PC-3 (cell line): ENCODE measurements around the gene COL6A1. TPM values are rescaled to one million over a fixed set of nuclear protein-coding genes. Genes with fewer than 3 reads are reported as not detected.
A peak's percentile ranks its signal among the peaks of the same experiment; 100 is the strongest.

Experiments
- ATAC-seq: fragments of 200-7000 bp; cut with Tn5 transposase; 2 replicates; pipeline ENCODE4 v1.9.1; 2020; ENCODE audit warnings: mild to moderate bottlenecking, moderate library complexity
- BruUV-seq: library from RNA; stranded (reverse); fragments of 400-500 nt; replicated peaks from 2 replicates; lab custom pipeline; 2021; lab: Mats Ljungman, UMichigan
- CTCF ChIA-PET: fragments of 300-600 bp; sonication (Branson Sonifier 250); formaldehyde crosslinking; loops from one replicate; lab custom pipeline; 2022; ENCODE audit warnings: antibody characterized with exemption; lab: Charles Lee
- POLR2A ChIA-PET: fragments of 300-600 bp; sonication (Branson Sonifier 250); formaldehyde crosslinking; loops from one replicate; lab custom pipeline; 2022; ENCODE audit warnings: antibody characterized with exemption; ENCODE audit not compliant: unreplicated experiment; lab: Charles Lee
- DNase-seq: peaks from one replicate; pipeline ENCODE4 v3.0.0-alpha.2; 2015
- H2AFZ ChIP-seq: fragments of 300-600 bp; sonication (generic); 2 replicates; pipeline ENCODE4 v1.6.0; 2016; ENCODE audit warnings: antibody characterized with exemption, low read length
- H3F3A ChIP-seq: fragments of 300-600 bp; sonication (generic); one replicate; pipeline ENCODE4 v1.6.0; 2017; ENCODE audit warnings: antibody characterized with exemption, low read length, control low read depth, mild to moderate bottlenecking; ENCODE audit not compliant: unreplicated experiment
- H3K27ac ChIP-seq: fragments of 300-600 bp; sonication (generic); 2 replicates; pipeline ENCODE4 v1.5.1; 2016; ENCODE audit warnings: mild to moderate bottlenecking, low read length
- H3K27me3 ChIP-seq: fragments of 300-600 bp; sonication (generic); 2 replicates; pipeline ENCODE4 v1.6.1; 2016; ENCODE audit warnings: low read length, mixed read lengths
- H3K36me3 ChIP-seq: fragments of 300-600 bp; sonication (generic); 2 replicates; pipeline ENCODE4 v1.6.1; 2016; ENCODE audit warnings: low read depth, mixed run types, low read length, mixed read lengths
- H3K4me1 ChIP-seq: fragments of 300-600 bp; sonication (generic); 2 replicates; pipeline ENCODE4 v1.5.1; 2016; ENCODE audit warnings: low read length; ENCODE audit not compliant: insufficient read depth
- H3K4me2 ChIP-seq: fragments of 300-600 bp; sonication (generic); 2 replicates; pipeline ENCODE4 v1.6.0; 2016; ENCODE audit warnings: low read length
- H3K4me3 ChIP-seq: fragments of 300-600 bp; sonication (generic); 2 replicates; pipeline ENCODE4 v1.5.1; 2016; ENCODE audit warnings: mild to moderate bottlenecking, low read length, mixed read lengths
- H3K79me2 ChIP-seq: fragments of 300-600 bp; sonication (generic); 2 replicates; pipeline ENCODE4 v1.6.1; 2017; ENCODE audit warnings: low read length, mixed read lengths
- H3K9ac ChIP-seq: fragments of 300-600 bp; sonication (generic); 2 replicates; pipeline ENCODE4 v1.6.0; 2016; ENCODE audit warnings: mild to moderate bottlenecking, low read length
- H3K9me2 ChIP-seq: fragments of 300-600 bp; sonication (generic); replicated peaks from 2 replicates; pipeline ENCODE4 v1.6.1; 2016; ENCODE audit warnings: mixed run types, low read length, mixed read lengths
- H3K9me3 ChIP-seq: fragments of 300-600 bp; sonication (generic); 2 replicates; pipeline ENCODE4 v1.6.1; 2016; ENCODE audit warnings: low read length, mixed read lengths
- H4K20me1 ChIP-seq: fragments of 300-600 bp; sonication (generic); 2 replicates; pipeline ENCODE4 v1.6.1; 2016; ENCODE audit warnings: low read length, mixed read lengths
- EZH2 ChIP-seq: fragments of 300-600 bp; sonication (generic); IDR thresholded peaks from one replicate; pipeline ENCODE4 v1.6.1; 2017; ENCODE audit warnings: antibody characterized with exemption, mild to moderate bottlenecking, low read length; ENCODE audit not compliant: unreplicated experiment
- EZH2phosphoT487 ChIP-seq: fragments of 300-600 bp; sonication (generic); IDR thresholded peaks from 2 replicates; pipeline ENCODE4 v1.6.1; 2018; ENCODE audit warnings: mild to moderate bottlenecking, antibody characterized with exemption, low read length, borderline replicate concordance
- intact Hi-C: fragments of 100-400 bp; cut with micrococcal nuclease; formaldehyde crosslinking; loops from 2 replicates; pipeline ENCODE4 v1.9.0; 2023
- total RNA-seq: library from RNA; depleted of rRNA; stranded (reverse); fragments of >200 nt; gene quantifications from 2 replicates; pipeline ENCODE4 v1.2.3, GENCODE V29; 2014
- TF ChIP-seq, protein P1 (sequence below): fragments of 300-600 bp; sonication (generic); conservative IDR thresholded peaks from 2 replicates; pipeline ENCODE4 v1.5.1; 2017; ENCODE audit warnings: antibody characterized with exemption, low read depth, mild to moderate bottlenecking, low read length

The COL6A1 gene
- total RNA-seq, 1 experiment from 2014 or later = 487 TPM

GRCh38 chr21:45971616-45972352 lies 9.8 kb upstream of the COL6A1 start:
- Histone ChIP-seq H3K4me3 (no peak overlapping the region), H3K4me2 (no peak overlapping the region)

DNA sequence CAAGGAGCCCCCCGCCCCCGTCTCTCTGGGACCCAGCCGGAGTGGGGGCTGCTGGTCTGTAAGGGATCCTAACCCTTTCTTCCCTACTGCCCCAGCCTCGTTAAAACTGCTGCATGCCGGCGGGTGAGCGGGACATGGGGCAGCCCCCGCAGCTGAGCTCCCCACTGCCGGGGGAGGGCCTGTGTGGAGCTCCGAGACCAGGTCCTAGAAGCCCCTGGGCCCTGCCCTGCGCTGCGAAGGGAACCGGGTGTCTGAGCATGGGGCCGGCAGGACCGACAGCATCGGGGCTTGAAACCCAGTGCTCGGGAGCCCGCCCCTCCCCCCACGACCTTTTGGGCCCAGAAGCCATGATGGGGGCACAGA lies 9.2 kb upstream of the COL6A1 start:
- no peak for TF ChIP-seq EZH2
- no peak for TF ChIP-seq EZH2phosphoT487
- DNase-seq (no peak), ATAC-seq (no peak)
- Histone ChIP-seq H3K9ac (0 out of 2 replicates have a peak overlapping the region, but pooled peaks have one; percentile 90), H3K9me2 (no peaks in the 10 kb centered on the region), H3K9me3 (no peaks in the 10 kb centered on the region), H3K36me3 (no peaks in the 10 kb centered on the region), H3F3A (peaks cover 8% of the 10 kb centered on the region), H4K20me1 (no peaks in the 10 kb centered on the region), H3K27me3 (no peaks in the 10 kb centered on the region), H2AFZ (no peak overlapping the region), H3K4me3 (peak overlapping the region; percentile 64; the same call in 1 of the 2 replicates), H3K4me1 (peaks cover 28% of the 10 kb centered on the region), H3K27ac (no peak overlapping the region), H3K79me2 (no peaks in the 10 kb centered on the region), H3K4me2 (peak overlapping the region; percentile 98)
- intact Hi-C loops = loop anchor here (5.0 kb wide), 1 partner anchor 170 kb away; no protein-coding TSS in a partner anchor
- ChIA-PET CTCF (interaction anchor here (0.8 kb wide), 1 partner anchor 171 kb away, joined by 4 read pairs; no protein-coding TSS in a partner anchor), POLR2A (no interaction called here)
- no TSS peak for BruUV-seq

More at GRCh38 chr21:45971616-45972352, 9.8 kb upstream of the COL6A1 start:
- H3K4me1 ChIP-seq = peaks cover 28% of the 10 kb centered on the region
- no peaks in the 10 kb centered on the region for H3K36me3 ChIP-seq
- TF ChIP-seq EZH2phosphoT487 = no peak
- TF ChIP-seq, protein P1, sequence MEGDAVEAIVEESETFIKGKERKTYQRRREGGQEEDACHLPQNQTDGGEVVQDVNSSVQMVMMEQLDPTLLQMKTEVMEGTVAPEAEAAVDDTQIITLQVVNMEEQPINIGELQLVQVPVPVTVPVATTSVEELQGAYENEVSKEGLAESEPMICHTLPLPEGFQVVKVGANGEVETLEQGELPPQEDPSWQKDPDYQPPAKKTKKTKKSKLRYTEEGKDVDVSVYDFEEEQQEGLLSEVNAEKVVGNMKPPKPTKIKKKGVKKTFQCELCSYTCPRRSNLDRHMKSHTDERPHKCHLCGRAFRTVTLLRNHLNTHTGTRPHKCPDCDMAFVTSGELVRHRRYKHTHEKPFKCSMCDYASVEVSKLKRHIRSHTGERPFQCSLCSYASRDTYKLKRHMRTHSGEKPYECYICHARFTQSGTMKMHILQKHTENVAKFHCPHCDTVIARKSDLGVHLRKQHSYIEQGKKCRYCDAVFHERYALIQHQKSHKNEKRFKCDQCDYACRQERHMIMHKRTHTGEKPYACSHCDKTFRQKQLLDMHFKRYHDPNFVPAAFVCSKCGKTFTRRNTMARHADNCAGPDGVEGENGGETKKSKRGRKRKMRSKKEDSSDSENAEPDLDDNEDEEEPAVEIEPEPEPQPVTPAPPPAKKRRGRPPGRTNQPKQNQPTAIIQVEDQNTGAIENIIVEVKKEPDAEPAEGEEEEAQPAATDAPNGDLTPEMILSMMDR = no peak
- TF ChIP-seq EZH2 = no peak
- no peaks in the 10 kb centered on the region for H3K79me2 ChIP-seq
- peaks cover 8% of the 10 kb centered on the region for H3F3A ChIP-seq
- H3K27me3 ChIP-seq = no peaks in the 10 kb centered on the region
- no TSS peak for BruUV-seq
- H3K9me2 ChIP-seq = no peaks in the 10 kb centered on the region
- intact Hi-C loops = loop anchor here (5.0 kb wide), 1 partner anchor 171 kb away; no protein-coding TSS in a partner anchor
- H4K20me1 ChIP-seq = no peaks in the 10 kb centered on the region
- no peak overlapping the region for H2AFZ ChIP-seq
- POLR2A ChIA-PET = no interaction called here
- no peak overlapping the region for H3K9ac ChIP-seq
- H3K9me3 ChIP-seq = no peaks in the 10 kb centered on the region
- H3K27ac ChIP-seq = no peak overlapping the region
- DNase-seq = no peak
- no peak for ATAC-seq
- CTCF ChIA-PET = interaction anchor here (0.7 to 0.8 kb wide), 2 partner anchors 49 to 172 kb away, joined by 3 to 4 read pairs; no protein-coding TSS in a partner anchor

DNA sequence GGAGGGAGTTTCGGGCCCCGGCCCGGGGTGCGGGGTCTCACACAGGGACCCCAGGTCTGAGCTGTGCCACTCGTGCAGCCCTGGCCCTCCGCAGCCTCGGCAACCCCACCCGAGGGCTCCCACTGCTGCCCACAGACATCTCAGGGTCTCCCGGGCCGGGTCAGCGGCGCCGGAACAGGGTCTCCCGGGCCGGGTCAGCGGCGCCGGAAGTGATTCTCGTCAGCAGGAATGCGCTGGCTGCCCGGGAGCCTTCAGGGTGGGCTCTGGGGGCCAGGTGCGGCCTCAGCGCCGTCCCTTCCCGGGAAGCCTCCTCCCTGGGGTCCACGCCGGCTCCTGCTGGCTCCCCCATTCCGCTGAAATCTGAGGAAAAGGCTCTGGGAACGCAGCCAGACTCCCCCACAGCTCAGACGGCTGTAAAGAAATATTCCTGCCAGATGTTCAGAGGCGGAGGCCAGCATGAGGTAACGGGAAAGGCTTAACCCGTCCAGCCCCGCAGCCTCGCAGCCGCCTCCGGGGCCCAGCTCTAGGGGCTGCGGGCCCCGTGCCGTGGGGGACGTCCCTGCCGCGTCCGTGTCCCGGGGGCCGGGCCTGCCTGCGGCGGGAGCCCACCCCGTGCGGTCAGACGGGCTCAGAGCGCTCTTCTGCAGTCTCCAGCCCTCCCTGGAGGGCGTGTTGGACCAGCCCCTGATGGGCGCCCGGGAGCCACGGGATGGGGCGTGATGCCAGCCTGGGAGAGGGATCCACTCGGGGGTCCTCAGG lies 8.7 kb upstream of the COL6A1 start:
- Histone ChIP-seq H3K27ac (peak overlapping the region; percentile 93), H2AFZ (peak overlapping the region; percentile 73), H3K4me2 (peak overlapping the region; percentile 98), H3K27me3 (no peaks in the 10 kb centered on the region), H4K20me1 (no peaks in the 10 kb centered on the region), H3K9me2 (no peaks in the 10 kb centered on the region), H3K4me1 (peaks cover 28% of the 10 kb centered on the region), H3K36me3 (no peaks in the 10 kb centered on the region), H3K4me3 (peak overlapping the region; percentile 64), H3F3A (peaks cover 8% of the 10 kb centered on the region), H3K79me2 (no peaks in the 10 kb centered on the region), H3K9ac (peak overlapping the region; percentile 90), H3K9me3 (no peaks in the 10 kb centered on the region)
- POLR2A ChIA-PET = no interaction called here
- CTCF ChIA-PET = interaction anchor here (0.6 to 1.8 kb wide), 4 partner anchors 10 to 255 kb away, joined by 4 to 22 read pairs (median 8); no protein-coding TSS in a partner anchor
- no TSS peak for BruUV-seq
- DNase-seq (no peak), ATAC-seq (no peak; the same call in 1 of the 2 replicates)
- intact Hi-C loops = loop anchor here (1.0 to 5.0 kb wide), 2 partner anchors 126 to 169 kb away; no protein-coding TSS in a partner anchor
- no peak for TF ChIP-seq EZH2
- TF ChIP-seq, protein P1 = no peak
- no peak for TF ChIP-seq EZH2phosphoT487
